ENCODE measurements around the gene GBP7.
A peak's percentile ranks its signal among the peaks of the same experiment; 100 is the strongest.
"Not testable (repeated sequence)": the region's sequence is repeated elsewhere in the genome, so short reads cannot be mapped to it uniquely, and the experiment has no call there.

The GBP7 gene, protein sequence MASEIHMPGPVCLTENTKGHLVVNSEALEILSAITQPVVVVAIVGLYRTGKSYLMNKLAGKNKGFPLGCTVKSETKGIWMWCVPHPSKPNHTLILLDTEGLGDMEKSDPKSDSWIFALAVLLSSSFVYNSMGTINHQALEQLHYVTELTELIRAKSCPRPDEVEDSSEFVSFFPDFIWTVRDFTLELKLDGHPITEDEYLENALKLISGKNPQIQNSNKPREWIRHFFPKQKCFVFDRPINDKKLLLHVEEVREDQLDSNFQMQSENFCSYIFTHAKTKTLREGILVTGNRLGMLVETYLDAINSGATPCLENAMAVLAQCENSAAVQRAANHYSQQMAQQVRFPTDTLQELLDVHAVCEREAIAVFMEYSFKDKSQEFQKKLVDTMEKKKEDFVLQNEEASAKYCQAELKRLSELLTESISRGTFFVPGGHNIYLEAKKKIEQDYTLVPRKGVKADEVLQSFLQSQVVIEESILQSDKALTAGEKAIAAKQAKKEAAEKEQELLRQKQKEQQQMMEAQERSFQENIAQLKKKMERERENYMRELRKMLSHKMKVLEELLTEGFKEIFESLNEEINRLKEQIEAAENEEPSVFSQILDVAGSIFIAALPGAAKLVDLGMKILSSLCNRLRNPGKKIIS

DNA sequence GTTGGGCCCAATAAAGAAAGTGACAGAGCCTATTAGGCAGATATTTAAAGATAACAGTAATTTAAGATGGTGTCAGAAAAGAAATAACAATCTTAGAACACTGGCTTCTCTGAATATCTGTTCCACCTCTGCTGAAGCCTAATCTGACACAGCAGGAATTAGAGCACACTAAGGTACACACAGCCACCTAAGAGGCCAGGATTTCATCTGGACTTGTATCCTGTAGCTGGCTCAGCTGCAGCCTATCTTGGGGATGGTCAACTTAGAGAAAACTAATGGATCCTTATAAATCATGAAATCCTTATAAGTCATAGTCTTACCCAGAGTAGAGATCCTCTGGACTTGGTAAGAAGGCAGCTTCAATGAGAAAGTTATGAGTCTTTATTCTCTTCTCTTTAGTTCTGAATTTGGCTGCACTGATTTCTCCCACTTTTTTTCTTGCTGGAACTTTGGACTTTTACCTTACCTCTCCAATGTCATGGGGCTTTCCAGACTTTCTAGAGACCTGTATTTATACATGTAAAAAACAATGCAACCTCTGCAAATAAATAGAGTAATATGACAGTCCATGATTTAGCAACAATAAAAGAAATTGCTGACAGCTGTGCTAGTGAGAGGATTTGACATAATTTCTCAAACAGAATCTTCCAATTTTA, at the start of gene GBP7:
Gene GBP7 (minus strand): TSS at position 403 of the 656 bp plus-strand sequence. CDS start 4,068 bp downstream, outside the sequence.
- DNase-seq (ENCODE audit: low spot score): no peak
- no peak for FAIRE-seq

DNA sequence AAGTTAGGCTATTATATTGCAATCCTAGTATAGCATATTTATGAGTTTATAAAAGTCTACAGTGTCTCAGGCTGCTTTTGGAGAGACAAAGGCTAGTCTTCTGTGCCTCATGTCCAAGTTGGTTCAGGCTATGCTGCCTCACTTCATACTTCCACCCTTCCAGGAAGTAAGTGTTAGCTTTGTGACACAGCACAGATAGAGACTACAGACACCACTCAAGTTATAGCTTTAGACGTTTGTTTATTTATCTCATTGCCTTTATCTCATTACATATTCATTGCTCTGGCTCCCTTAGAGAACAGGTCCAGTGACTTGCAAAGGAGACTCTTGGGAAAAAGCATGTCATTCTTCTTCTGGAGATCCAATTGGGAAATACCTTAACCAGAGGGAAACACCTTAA, 45.5 kb upstream of the GBP7 start:
- FAIRE-seq: no peak
- DNase-seq (ENCODE audit: low spot score): no peak

DNA sequence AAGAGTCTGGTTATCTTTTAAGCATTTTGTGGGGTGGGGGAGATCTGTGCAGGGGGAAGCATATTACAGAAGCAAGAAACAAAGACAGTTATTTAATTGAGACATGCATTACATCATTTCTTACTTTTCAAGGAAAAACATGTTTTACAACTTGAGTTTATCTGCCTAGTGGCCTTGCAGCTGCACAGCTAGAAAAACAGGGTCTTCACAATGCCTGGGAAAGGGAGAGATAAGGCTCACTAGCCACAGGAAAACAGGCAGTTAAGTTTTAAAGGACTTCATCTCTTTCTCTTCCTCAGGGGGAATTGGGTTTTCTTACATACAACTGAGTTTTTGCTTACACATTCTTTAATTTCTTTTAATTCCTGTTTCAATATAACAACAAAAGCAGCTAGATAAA, 44.0 kb upstream of the GBP7 start:
- FAIRE-seq: not testable (repeated sequence)

DNA sequence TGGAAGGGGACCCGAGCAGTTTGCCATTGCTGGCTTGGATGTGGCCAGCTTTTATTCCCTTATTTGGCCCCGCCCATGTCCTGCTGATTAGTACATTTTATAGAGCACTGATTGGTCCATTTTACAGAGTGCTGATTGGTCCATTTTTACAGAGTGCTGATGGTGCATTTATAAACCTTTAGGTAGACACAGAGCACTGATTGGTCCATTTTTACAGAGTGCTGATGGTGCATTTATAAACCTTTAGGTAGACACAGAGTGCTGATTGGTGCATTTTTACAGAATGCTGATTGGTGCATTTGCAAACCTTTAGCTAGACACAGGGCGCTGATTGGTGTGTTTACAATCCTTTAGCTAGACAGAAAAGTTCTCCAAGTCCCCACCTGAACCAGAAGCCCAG, 43.1 kb upstream of the GBP7 start:
- not testable (repeated sequence) for FAIRE-seq; DNase-seq (ENCODE audit: low spot score)

More for the DNA sequence above, 44.0 kb upstream of the GBP7 start:
- not testable (repeated sequence) for DNase-seq (ENCODE audit: low spot score)

DNA sequence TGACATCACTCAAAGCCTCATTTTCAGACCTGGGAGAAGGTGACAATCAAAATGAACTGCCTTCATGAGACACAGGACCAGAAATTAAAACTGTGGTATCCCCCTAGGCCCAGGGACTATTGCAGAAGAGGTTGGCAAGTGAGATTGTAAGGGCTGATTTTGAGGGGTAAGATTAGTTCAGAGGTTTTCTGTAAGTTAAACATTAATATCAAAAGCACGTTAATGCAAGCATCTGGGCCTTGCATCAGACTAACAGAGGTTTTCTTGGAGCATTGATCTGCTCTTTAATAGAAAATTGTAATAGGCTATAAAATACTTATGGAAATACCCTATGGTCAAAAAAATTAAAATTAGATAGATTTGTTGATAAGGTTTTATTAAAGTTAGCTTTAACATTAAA, 37.5 kb upstream of the GBP7 start:
- FAIRE-seq: no peak

DNA sequence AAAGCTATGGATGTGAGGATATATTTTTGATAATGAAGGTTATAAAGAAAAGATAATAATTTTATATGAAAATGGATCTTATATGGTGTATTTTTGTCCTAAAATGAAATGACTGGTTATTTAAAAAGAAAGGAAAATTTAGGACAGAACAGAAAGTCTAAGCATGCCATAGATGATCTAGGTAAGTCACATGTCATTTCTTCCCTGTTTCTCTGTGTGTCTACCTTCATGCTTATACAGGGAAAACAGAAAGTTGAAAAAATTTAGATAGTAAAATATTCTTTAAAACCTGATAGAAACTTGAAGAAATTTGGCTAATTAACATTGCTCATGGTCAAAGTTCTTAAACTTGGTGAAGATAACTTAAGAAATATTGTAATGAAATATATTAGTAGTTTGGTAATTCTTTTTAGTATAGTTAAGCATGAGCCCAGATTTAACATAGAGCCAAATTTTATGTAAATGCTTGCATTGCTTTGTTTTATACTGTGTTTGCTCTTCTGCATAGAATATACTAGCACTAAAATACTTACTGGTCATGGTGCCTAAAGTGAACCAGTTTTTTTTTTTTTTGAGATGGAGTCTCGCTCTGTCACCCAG, 35.3 kb upstream of the GBP7 start:
- DNase-seq (ENCODE audit: low spot score): no peak
- no peak for FAIRE-seq

More for the DNA sequence above, 37.5 kb upstream of the GBP7 start:
- DNase-seq (ENCODE audit: low spot score): no peak

DNA sequence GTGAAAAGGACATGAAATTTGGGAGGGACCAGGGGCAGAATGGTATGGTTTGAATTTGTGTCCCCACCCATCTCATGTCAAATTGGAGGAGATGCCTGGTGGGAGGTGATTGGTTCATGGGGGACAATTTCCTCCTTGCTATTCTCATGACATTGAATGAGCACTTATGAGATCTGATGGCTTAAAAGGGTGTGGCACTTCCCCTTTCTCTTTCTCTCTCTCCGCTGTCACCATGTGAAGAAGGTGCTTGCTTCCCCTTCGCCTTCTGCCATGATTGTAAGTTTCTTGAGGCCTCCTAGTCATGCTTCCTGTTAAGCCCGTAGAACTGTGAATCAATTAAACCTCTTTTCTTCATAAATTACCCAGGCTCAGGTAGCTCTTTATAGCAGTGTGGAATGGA, 30.6 kb upstream of the GBP7 start:
- FAIRE-seq (no peak), DNase-seq (ENCODE audit: low spot score) (no peak)

DNA sequence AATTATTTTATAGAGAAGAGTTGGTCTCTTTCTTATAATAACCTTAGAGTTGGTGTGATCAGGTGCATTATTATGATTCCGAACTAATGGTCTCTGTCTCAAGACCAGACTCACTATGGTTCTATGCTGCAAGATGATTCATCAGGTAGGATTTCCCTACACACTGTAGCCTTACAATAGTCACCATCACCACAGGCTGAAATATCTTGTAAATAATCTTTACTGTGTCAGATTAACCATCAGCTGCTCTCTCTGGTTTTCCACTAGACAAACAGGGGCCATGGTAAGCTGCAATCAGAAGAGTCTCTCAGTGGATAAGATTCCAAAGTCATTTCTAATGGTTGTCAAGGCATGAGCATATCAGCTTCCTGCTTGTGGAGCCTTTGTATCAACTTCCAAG, 27.4 kb upstream of the GBP7 start:
- no peak for DNase-seq (ENCODE audit: low spot score)
- FAIRE-seq: no peak

DNA sequence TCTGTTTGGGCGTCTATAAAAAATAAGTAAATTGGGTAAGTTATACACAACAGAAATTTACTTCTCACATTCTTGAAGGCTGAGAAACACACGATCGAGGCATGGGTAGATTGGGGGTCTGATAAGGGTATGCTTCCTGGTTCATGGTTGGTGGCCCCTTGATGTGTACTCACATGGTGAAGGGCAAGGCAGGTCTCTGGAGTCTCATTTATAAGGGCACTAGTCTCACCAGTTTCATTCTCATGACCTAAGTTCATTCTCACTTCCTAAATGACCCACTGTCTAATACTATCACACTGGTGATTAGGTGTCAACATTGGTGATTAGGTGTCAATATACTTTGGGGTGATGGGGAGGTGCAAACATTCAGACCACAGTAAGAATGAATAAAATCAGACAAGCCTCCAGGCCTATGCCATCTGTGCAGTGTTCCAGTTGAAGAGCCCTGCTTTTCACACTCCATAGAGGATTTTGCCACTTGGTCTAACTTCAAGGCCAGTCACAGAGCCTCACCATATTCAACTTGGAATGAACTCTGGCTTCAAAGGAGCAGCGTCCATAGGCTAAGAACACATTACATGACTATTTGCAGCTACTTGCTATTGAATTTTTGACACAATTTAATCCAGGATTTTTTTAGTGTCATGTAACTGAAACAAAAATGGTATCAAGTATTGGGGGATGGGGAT, 25.4 kb upstream of the GBP7 start:
- DNase-seq (ENCODE audit: low spot score) (no peak), FAIRE-seq (peak; percentile 42)

DNA sequence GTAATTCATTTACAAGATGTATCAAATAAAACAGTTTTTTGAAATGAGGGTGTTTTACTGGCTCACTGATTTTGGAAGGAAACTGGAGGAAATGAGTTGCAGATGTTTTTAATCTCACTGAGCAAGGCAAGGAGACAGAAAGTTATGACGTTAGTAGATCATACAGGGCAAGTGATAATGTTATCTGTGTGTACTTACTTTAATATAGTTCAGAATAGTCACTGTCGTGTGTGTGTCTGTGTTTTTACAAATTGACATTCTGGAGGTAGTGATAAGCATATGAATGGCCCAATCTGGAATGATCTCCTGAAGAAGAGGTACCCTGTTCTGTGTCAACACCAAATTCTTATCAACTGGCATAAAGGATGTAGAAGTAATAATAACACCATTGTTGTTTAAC, 24.9 kb upstream of the GBP7 start:
- FAIRE-seq: no peak
- DNase-seq (ENCODE audit: low spot score): no peak

DNA sequence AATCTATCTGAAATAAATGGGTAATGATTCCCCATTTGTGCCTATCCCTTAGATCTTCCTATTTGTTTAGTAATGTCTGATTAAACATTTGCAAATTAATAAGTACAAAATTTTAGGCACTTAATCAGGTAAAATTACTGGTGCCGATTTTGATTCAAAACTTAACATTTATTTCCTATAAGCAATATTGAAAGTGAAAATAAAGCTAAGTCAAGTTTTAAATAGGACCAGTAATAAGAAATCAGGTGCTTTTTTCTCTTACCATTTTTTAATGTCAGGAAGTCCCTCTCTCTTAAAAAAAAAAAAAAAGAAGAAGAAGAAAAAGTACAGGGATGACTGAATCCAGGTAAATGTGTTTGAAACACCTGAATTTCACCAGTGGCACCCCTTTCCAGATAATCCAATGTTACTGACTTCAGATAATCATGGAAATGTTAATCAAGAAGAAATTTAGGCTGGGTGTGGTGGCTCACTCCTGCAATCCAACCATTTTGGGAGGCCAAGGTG, 23.8 kb upstream of the GBP7 start:
- no peak for DNase-seq (ENCODE audit: low spot score)
- no peak for FAIRE-seq

DNA sequence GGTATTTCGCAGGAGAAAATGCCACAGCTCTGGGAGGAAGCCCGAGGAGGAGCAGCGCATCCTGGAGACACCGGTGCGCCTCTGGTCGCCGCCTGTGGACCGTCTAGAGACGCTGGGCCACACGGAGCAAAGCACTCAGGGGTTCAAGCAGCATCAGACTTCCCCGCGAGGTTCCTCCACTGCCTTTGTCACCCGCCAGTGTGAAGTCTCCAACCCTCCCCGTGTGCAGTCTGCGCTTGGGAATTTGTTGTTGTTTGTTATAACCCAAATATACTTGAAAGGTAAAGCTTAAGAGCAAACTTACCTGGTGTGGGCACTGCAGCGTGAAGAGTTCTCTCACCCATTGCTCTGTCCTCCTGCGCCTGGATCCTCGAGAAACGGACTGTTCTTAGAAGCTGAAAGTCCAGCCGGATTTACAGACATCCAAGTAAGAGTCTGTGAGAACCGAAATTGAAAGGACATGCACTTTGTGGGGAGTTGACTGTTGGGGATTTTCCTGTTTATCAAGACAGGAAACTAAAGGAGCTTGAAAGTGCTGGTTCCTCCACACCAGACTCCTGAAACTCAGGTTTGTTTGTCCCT, 22.8 kb upstream of the GBP7 start, which contains the start of gene GBP4:
Gene GBP4 (minus strand): TSS at position 452 of the 582 bp plus-strand sequence. CDS start 108 bp downstream, at position 344.
- peak; percentile 5 for DNase-seq (ENCODE audit: low spot score)
- FAIRE-seq: no peak

DNA sequence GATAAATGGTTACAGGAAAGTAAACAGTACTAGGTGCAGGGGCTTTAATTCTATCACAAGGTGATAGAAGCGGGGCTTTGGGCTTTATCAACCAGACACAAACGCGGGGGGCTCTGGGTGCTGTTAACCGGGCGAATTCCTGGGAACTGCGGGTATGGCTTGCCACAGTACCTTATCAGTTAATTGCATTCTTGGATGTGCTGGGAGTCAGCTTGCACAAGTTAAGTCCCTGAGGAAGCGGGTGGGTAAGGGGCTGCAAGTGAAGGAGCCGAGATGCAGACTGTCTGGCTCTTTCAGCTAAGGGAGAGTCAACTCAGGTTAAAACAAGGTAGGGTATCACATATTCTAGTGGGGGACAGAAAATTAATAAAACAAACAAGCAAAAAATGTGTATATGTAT, 22.3 kb upstream of the GBP7 start:
- no peak for DNase-seq (ENCODE audit: low spot score)
- no peak for FAIRE-seq

DNA sequence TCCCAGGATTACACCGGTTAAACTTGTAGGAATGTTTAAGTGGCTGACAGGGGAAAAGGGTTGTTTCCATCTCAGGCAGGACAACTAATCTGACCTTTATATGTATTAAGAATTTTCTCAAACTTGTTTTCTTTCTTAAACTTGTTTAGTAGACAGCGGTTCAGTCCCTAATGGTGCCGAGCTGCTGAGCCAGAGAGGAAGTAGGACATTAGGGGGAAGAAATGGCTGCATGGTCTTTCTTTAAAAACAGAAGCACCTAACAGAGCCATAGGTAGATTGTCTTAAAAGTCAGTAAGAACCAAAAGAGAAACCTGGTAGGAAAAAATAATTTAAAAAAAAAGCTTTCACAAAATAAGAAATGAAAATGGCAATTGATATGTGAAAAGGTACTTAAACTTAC, 19.7 kb upstream of the GBP7 start:
- no peak for FAIRE-seq

DNA sequence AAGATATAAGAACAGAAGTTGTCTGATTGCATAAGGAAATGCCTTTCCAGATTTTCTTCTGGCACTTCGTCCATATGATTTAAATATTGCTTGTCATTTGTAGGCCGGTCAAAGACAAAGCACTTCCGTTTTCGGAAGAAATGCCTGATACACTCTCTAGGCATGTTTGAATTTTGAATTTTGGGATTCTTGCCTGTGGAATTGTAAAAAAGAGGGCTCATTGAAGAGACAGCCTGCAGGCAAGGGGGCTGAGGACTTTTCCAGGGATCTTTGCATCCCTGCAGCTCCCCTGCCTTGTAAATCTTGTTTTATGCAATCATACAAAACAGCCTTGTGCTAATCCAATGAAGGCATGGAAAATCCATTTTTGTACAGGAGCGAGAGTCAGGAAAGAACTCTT, 15.5 kb upstream of the GBP7 start:
- DNase-seq (ENCODE audit: low spot score) (no peak), FAIRE-seq (no peak)

More for the DNA sequence above, 19.7 kb upstream of the GBP7 start:
- no peak for DNase-seq (ENCODE audit: low spot score)

DNA sequence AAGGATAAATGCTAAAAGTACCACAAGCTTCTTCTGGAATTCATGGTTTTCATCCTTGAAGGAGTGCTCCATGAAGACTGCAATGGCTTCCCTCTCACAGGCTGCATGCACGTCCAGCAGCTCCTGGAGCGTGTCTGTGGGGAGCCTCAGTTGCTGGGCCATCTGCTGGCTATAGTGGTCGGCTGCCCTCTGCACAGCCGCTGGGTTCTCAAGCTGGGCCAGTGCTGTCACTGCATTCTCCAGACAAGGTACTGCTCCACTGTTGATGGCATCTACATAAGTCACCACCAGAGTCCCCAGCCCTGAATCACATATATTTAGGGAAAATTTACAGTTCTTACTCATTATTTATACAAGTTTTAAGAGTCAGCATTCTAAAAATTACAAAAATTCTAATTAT, 14.2 kb upstream of the GBP7 start:
- FAIRE-seq: no peak
- no peak for DNase-seq (ENCODE audit: low spot score)

DNA sequence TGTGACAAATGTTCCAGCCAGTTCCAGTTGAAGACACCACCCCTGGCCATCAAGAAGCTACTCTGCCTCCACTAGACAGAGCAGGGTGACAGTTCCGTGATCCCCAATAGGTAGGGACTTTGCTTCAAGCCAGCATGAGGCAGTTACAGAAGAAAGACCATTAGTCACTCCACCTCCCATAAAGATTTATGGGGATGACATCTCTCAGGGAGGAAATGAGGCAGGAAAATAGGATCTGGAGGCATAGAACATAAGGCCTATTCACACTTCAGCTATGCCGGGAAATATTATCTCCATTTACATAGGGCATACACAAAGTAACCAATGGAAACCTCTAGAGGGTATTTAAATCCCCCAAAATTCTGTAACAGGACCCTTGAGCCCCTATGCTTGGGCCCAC, 3.5 kb upstream of the GBP7 start:
- no peak for DNase-seq (ENCODE audit: low spot score)
- no peak for FAIRE-seq

DNA sequence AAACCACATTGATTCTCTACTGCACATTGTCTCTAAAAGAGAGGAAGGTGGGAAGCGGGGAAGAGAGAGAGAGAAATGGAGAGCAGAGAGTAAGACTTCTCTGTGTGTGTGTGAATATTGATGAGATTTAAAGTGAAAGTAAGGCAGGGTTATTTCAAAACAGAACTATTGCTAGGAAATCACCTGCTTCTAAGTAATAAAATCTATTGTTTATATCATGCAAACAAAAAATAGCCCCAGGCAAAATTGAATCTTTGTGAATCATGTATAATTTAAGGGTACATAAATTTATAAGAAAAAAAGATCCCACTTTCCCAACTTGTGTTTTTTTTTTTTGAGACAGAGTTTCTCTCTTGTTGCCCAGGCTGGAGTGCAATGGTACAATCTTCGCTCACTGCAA, 1.2 kb upstream of the GBP7 start:
- no peak for DNase-seq (ENCODE audit: low spot score)
- FAIRE-seq: no peak

DNA sequence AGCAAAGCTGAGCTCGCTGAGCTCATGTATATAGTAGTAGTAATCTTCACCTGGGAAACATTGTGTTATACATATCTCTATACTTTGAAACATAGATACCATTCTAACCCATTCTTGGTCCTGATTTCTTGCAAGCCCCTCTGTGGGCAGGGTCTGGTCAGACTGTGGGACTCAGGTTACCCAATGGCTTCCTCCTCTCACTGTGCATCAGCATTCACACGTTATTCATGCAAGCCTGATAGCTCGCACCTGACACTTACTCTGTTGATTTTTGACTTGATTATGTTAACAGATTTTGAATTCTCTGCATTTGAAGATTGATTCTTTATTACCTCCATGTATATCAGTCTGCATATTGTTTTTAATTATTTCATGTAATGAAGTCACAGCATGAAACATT, 1.3 kb downstream of the GBP7 start:
- DNase-seq (ENCODE audit: low spot score) (no peak), FAIRE-seq (no peak)

DNA sequence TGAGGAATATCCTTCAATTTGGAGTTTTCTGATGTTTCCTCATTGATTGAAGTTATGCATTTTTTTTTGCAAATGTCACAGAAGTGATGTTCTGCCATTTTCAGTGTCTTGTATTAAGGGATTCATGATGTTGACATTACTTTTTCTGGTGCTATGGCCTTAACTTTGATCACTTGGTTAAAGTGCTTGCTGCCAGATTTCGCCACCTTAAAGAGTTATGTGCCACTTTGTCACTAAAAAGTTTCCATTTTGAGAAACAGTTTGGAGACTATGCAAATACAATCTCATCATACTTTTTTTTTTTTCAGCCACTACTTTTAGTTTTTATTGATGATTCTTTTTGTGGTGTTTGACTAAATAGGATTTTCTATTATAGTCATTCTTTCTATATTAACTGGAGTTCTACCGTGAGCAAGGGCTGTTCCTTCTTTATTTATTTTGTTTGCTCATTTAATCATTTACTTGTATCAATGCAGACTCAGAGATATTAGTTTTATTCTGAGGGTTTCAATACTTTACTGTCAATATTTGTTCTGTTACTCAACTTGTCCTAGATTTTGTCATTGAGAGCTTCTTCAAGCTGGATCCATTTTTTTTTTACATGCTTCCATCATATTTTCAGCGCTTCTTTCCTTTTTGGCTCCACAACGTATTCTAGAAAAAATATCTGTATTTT, 3.2 kb downstream of the GBP7 start:
- no peak for DNase-seq (ENCODE audit: low spot score)
- no peak for FAIRE-seq
